ENCODE results near the gene C20orf141.

- no peak for TF ChIP-seq SMC3 (IDR thresholded peaks at IDR 0.05; ENCODE audit: borderline replicate concordance, low read length)
- TF ChIP-seq POLR2A (IDR thresholded peaks at IDR 0.05; ENCODE audit: low read depth, low read length), result no peak
- no peak for TF ChIP-seq CTCF (IDR thresholded peaks at IDR 0.05 in 2 of 3, conservative IDR thresholded peaks at IDR 0.05 in 1 of 3; ENCODE audit: control insufficient read depth in 2 of 3, extremely low read depth in 1 of 3, insufficient read depth in 1 of 3, low read depth in 3 of 3, low read length in 3 of 3)
- no peak for TF ChIP-seq POLR2AphosphoS5 (IDR thresholded peaks at IDR 0.05; ENCODE audit: low read length)
- TF ChIP-seq EZH2 (IDR thresholded peaks at IDR 0.05; ENCODE audit: borderline replicate concordance, control insufficient read depth, low read depth, low read length), result no peak
- no peak for TF ChIP-seq RCOR1 (conservative IDR thresholded peaks at IDR 0.05; ENCODE audit: low read depth, low read length)
- TF ChIP-seq SP1 (IDR thresholded peaks at IDR 0.05; ENCODE audit: low read depth, low read length), result no peak
- TF ChIP-seq RFX5 (IDR thresholded peaks at IDR 0.05; ENCODE audit: low read depth, low read length), result no peak
- no peak for TF ChIP-seq TCF7 (IDR thresholded peaks at IDR 0.05; ENCODE audit: borderline replicate concordance)
- TF ChIP-seq MXI1 (IDR thresholded peaks at IDR 0.05; ENCODE audit: low read depth, low read length), result no peak
Measured at GRCh38 chr20:2825761-2826160, 11.0 kb downstream of the C20orf141 start.
